Measurements from ENCODE around the gene NID2.

The NID2 gene

DNA sequence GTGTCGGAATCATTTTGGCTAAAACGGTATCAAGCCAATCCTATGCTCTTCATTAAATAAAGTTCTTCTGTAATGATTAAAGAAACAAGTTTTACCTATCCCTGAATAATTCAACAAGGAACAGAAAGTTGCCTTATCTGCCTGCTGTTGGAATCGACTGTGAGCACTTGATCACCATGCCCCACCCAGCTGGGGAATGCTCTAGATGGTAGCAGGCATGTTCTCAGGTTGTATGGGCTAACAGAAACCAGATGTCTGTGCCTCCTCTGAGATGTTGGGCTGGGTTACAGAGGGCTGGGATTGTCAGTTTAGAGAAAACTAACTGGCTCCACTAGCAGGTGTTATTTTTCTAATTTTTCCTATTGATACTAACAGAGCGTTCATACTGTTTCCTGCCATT, 50.6 kb downstream of the NID2 start:
- Histone ChIP-seq H3K9me3 (no peaks in the 10 kb centered on the region), H3K4me3 (no peak overlapping the region), H3K4me1 (no peaks in the 10 kb centered on the region), H3K36me3 (peaks cover 0 to 18% (median 12%) of the 10 kb centered on the region in 3 donors), H3K27ac (no peak overlapping the region), H3K27me3 (no peaks in the 10 kb centered on the region)
- intact Hi-C loops (cut with DNase I; ENCODE audit: low total_unique reads): no loop called here
- TF ChIP-seq, protein P1, sequence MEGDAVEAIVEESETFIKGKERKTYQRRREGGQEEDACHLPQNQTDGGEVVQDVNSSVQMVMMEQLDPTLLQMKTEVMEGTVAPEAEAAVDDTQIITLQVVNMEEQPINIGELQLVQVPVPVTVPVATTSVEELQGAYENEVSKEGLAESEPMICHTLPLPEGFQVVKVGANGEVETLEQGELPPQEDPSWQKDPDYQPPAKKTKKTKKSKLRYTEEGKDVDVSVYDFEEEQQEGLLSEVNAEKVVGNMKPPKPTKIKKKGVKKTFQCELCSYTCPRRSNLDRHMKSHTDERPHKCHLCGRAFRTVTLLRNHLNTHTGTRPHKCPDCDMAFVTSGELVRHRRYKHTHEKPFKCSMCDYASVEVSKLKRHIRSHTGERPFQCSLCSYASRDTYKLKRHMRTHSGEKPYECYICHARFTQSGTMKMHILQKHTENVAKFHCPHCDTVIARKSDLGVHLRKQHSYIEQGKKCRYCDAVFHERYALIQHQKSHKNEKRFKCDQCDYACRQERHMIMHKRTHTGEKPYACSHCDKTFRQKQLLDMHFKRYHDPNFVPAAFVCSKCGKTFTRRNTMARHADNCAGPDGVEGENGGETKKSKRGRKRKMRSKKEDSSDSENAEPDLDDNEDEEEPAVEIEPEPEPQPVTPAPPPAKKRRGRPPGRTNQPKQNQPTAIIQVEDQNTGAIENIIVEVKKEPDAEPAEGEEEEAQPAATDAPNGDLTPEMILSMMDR (IDR thresholded peaks at IDR 0.05): no peak
- no peak for DNase-seq

DNA sequence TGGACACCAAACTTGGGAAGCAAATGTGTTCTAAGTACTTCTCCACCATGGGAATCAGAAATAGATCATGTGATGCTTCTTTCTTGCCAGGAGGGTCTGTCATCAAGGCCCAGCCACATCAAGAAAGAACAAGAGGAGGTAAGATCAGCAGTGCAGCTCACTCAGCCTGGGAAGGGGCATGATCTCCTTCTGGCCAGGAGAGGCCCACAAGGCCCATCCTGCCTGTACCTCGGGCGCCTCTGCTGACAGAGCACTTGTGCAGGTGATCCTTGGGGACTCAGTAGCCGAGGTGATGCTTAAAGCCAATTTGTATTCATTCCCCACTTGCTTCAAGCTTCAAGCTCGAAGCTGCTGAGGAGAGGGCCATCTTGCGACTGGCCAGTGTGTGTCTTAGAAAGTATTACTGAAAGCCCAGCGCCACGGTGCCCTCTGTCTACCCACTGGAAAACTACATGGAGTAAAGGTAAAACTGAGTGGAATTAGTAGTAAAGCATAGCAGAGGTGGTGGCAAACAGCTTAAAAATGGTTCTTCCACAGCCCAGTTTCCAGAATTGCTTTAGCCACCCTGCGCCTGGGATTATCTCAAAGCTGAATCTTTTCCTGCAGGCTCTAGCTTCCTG, 53.3 kb downstream of the NID2 start:
- intact Hi-C loops (cut with DNase I; ENCODE audit: low total_unique reads): no loop called here
- H3K27me3 ChIP-seq: no peaks in the 10 kb centered on the region
- TF ChIP-seq, protein P1 (IDR thresholded peaks at IDR 0.05): peak; percentile 17 to 24
- H3K4me1 ChIP-seq: peaks cover 0 to 13% (median 9%) of the 10 kb centered on the region in 4 donors
- H3K9me3 ChIP-seq: no peaks in the 10 kb centered on the region
- no peak overlapping the region for H3K27ac ChIP-seq
- no peak overlapping the region for H3K4me3 ChIP-seq
- H3K36me3 ChIP-seq: peaks cover 12 to 30% (median 25%) of the 10 kb centered on the region in 3 donors
- no peak for DNase-seq

DNA sequence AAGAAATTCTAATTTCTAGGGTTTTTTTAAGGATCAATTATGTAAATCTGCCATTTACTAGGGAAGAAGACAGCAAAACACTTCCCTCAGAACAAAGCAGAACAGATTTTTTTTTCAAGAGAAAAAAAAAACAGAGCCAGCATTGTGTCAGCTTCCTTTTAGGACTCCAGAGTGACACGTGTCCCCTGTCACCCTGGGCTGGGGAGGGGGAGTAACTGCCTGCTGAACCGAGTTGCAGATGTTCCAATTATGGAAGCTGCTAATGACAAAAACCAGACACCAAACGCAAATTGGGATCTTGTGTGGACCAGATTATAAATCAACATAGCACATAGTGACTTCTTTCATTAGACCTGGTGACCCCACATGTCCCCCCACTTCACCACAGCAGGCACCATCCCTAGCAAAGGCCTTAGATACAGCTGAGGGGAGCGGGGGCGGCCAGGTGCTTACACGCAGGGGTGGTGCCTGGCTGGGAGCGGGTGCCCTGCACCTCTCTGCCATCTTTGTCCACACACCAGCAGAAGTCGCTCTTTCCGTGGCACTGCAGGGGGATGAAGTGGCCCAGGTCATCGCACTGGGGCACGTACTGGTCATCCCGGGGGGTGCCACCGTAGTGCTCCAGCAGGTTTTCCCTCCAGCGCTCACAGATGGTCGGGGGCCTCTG, 54.1 kb downstream of the NID2 start:
- Histone ChIP-seq H3K27me3 (no peaks in the 10 kb centered on the region), H3K4me3 (no peak overlapping the region), H3K9me3 (no peaks in the 10 kb centered on the region), H3K27ac (no peak overlapping the region), H3K36me3 (peaks cover 19 to 34% (median 31%) of the 10 kb centered on the region in 3 donors), H3K4me1 (peaks cover 0 to 13% (median 9%) of the 10 kb centered on the region in 4 donors)
- TF ChIP-seq, protein P1 (IDR thresholded peaks at IDR 0.05): no peak
- DNase-seq: no peak
- intact Hi-C loops (cut with DNase I; ENCODE audit: low total_unique reads): no loop called here

DNA sequence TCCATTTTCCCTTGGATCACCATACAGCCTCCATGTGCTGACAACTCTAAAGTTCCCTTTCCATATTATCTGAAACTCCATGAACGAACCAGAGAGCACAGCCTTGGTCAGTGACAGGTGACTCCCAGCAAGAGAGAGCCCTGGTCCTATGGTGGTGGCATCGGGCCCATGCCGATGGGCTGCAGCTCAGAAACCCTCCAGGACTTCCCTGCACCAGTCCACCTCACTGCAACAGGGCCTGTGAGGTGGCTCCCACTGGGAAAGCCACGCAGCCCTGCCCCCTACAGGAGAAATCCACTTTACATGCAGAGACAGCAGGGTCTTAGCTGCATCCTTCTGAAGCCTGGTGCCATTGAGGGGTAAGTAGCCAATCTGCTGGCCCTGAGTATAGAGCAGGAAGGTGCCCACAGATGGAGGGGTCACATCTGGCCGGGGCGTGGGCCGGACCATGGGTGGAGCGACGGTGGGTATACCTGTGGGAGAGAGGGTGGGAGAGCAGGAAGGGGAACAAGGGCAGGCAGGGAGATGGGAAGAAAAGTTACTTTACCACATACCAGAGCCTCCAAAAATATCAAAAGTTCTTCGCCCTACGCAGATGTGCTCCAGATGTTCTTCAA, 54.8 kb downstream of the NID2 start:
- H3K4me1 ChIP-seq: peaks cover 0 to 13% (median 9%) of the 10 kb centered on the region in 4 donors
- H3K4me3 ChIP-seq: no peak overlapping the region
- no peak overlapping the region for H3K27ac ChIP-seq
- TF ChIP-seq, protein P1 (IDR thresholded peaks at IDR 0.05): no peak
- peaks cover 25 to 34% (median 31%) of the 10 kb centered on the region in 3 donors for H3K36me3 ChIP-seq
- H3K27me3 ChIP-seq: no peaks in the 10 kb centered on the region
- DNase-seq: no peak
- H3K9me3 ChIP-seq: no peaks in the 10 kb centered on the region
- intact Hi-C loops (cut with DNase I; ENCODE audit: low total_unique reads): no loop called here

DNA sequence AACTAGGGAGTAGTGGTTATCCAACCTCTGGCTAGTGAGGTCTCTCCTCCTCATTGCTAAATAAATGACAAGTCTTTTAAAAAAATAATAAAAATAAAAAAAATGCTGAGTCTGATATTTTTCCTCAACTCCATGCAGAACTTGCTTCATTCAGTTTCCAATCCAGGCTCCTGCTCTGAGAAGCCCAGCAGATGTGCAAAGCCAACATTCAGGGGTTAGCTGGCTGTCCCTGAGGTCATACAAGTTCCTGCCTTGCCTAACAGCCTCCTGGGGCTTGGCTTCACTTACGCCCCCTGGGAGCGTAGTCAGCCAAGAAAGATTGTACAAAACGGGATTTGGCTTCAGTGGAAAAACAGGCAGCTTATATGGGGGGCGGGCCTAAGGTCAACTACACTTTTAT, 56.2 kb downstream of the NID2 start:
- intact Hi-C loops (cut with DNase I; ENCODE audit: low total_unique reads): no loop called here
- DNase-seq: peak; percentile 50 to 79
- H3K36me3 ChIP-seq: peaks cover 38 to 42% (median 40%) of the 10 kb centered on the region in 3 donors

More for the DNA sequence above, 56.2 kb downstream of the NID2 start:
- no peaks in the 10 kb centered on the region for H3K9me3 ChIP-seq
- H3K4me3 ChIP-seq: no peak overlapping the region
- H3K4me1 ChIP-seq: peaks cover 0 to 13% (median 9%) of the 10 kb centered on the region in 4 donors
- TF ChIP-seq, protein P1 (IDR thresholded peaks at IDR 0.05): no peak
- H3K27ac ChIP-seq: no peak overlapping the region
- no peaks in the 10 kb centered on the region for H3K27me3 ChIP-seq

Measured in tibial artery (tissue), 4 donors.